Testis (tissue), 2 donors: ENCODE data around the gene CCDC9.

Experiments used
- POLR2A ChIP-seq: fragments of 450-650 bp; IDR thresholded peaks from one replicate; pipeline ENCODE4 v1.6.1; 2017; ENCODE audit warnings: antibody characterized with exemption, mild to moderate bottlenecking, moderate library complexity
- TF ChIP-seq, protein P1 (sequence below), 3 experiments: fragments of 450-650 bp in 2 of 3; fragments of 200-600 bp in 1 of 3; sonication (generic) in 1 of 3; IDR thresholded peaks; one replicate each; pipeline ENCODE4 v1.5.1; 2016 to 2019; ENCODE audit warnings: antibody characterized with exemption in 3 of 3, mild to moderate bottlenecking in 2 of 3, moderate library complexity in 1 of 3

DNA sequence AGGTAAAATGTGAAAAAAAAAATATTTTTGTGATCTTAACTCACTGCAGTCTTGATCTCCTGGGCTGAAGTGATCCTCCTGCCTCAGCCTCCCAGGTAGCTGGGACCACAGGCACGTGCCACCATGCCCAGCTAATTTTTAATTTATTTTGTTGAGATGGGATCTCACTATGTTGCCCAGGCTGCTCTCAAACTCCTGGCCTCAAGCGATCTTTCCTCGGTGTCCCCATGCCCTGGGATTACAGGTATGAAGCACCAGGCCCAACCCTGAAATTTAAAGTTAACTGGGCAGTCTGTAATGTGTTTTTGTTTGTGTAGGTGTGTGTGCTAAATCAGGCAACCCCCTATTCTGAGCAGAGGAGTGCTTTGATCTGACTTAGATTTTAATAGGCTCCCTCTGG is 50.0 kb downstream of the CCDC9 start:
- TF ChIP-seq POLR2A: no peak
- TF ChIP-seq, protein P1, sequence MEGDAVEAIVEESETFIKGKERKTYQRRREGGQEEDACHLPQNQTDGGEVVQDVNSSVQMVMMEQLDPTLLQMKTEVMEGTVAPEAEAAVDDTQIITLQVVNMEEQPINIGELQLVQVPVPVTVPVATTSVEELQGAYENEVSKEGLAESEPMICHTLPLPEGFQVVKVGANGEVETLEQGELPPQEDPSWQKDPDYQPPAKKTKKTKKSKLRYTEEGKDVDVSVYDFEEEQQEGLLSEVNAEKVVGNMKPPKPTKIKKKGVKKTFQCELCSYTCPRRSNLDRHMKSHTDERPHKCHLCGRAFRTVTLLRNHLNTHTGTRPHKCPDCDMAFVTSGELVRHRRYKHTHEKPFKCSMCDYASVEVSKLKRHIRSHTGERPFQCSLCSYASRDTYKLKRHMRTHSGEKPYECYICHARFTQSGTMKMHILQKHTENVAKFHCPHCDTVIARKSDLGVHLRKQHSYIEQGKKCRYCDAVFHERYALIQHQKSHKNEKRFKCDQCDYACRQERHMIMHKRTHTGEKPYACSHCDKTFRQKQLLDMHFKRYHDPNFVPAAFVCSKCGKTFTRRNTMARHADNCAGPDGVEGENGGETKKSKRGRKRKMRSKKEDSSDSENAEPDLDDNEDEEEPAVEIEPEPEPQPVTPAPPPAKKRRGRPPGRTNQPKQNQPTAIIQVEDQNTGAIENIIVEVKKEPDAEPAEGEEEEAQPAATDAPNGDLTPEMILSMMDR (IDR thresholded peaks at IDR 0.05): no peak
